Peyer's patch (tissue), 4 donors: ENCODE measurements around the gene KLHDC1.

Experiments used
- CTCF ChIP-seq, 6 experiments: fragments of 450-650 bp in 4 of 6; fragments of 200-600 bp in 2 of 6; sonication (generic) in 1 of 6; IDR thresholded peaks; one replicate each; pipeline ENCODE4 v1.5.1; 2017 to 2019; ENCODE audit warnings: antibody characterized with exemption in 6 of 6, mild to moderate bottlenecking in 3 of 6, moderate library complexity in 1 of 6
- POLR2A ChIP-seq, 2 donors: fragments of 450-650 bp; IDR thresholded peaks; one replicate each; pipeline ENCODE4 v1.5.1; 2017; ENCODE audit warnings: antibody characterized with exemption in 2 of 2, mild to moderate bottlenecking in 2 of 2, moderate library complexity in 2 of 2

GRCh38 chr14:49761839-49762551 is 69.1 kb downstream of the KLHDC1 start:
- no peak for TF ChIP-seq CTCF (IDR thresholded peaks at IDR 0.05)
- TF ChIP-seq POLR2A (IDR thresholded peaks at IDR 0.05) = no peak
